ENCODE measurements around the gene ALDH3A2.
A peak's percentile ranks its signal among the peaks of the same experiment; 100 is the strongest.

Gene ALDH3A2

DNA sequence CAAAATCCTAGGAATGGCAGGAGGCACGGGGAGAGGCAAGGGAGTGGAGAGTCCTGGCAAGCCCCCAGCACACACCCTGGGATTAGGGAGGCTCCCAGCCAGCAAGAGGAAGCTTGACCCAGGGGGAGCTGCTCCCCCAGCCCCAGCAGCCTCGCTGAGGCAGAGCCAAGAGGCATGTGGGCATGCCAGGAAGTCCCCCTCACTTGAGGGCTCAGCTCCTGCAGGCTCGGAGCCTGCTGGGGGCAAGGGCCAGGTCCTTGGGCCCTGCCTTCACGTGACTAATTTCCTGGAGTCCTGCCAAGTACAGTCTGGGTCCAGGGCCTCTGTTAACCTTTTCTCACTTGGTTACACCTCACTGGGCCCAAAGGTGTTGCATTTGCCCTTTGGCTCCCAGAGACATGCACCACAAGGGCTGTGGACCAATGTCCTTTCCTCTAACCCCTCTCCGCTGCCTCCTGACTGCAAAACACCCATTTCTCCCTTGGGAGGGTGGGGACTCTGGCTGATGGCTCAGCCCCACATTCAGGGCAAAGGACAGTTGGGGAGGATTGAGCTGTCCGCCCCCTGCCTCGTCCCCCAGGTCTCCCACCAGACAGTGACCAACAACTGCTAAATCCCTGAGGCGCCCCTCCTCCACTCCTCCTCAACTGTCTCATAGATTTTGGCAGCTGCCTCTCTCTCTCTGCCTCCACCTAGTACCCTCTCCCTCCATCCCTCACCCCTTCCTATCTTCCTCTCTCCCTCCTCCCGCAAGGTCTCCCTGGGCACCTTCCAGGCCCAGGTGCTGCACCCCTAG is 72.3 kb downstream of the ALDH3A2 start:
- H3K4me3 Mint-ChIP-seq = no peak overlapping the region

DNA sequence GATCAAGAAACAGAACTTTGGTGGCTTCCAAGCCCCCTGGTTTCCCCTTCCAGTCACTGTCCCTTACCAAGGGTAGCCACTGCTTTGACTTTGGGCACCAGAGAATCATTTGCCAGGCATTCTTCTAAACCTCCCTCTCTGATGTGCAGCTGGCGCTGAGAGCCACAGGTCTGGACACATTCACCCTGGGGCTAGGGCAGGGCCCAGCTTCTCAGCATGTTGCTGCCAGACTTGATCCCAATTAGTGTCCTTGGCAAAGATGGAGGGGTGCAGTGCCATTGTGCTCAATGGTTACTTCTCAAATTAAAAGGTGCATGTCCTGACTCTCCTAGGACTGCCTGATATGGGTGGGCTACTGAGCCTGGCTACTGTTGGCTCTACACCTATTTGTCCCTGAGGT is 75.4 kb downstream of the ALDH3A2 start:
- H3K36me3 Mint-ChIP-seq (ENCODE audit: low read depth) = no peaks in the 10 kb centered on the region
- peaks cover 21% of the 10 kb centered on the region for H3K4me1 Mint-ChIP-seq (ENCODE audit: low read depth)
- H3K9me3 Mint-ChIP-seq = no peaks in the 10 kb centered on the region
- H3K27ac Mint-ChIP-seq = peak overlapping the region; percentile 18
- H3K4me3 Mint-ChIP-seq = no peak overlapping the region
- no peak for DNase-seq
- no peaks in the 10 kb centered on the region for H3K27me3 Mint-ChIP-seq

More for the DNA sequence above, 72.3 kb downstream of the ALDH3A2 start:
- Mint-ChIP-seq H3K27me3 (no peaks in the 10 kb centered on the region), H3K4me1 (ENCODE audit: low read depth) (peaks cover 18% of the 10 kb centered on the region), H3K36me3 (ENCODE audit: low read depth) (no peaks in the 10 kb centered on the region), H3K27ac (no peak overlapping the region), H3K9me3 (no peaks in the 10 kb centered on the region)
- DNase-seq = no peak

DNA sequence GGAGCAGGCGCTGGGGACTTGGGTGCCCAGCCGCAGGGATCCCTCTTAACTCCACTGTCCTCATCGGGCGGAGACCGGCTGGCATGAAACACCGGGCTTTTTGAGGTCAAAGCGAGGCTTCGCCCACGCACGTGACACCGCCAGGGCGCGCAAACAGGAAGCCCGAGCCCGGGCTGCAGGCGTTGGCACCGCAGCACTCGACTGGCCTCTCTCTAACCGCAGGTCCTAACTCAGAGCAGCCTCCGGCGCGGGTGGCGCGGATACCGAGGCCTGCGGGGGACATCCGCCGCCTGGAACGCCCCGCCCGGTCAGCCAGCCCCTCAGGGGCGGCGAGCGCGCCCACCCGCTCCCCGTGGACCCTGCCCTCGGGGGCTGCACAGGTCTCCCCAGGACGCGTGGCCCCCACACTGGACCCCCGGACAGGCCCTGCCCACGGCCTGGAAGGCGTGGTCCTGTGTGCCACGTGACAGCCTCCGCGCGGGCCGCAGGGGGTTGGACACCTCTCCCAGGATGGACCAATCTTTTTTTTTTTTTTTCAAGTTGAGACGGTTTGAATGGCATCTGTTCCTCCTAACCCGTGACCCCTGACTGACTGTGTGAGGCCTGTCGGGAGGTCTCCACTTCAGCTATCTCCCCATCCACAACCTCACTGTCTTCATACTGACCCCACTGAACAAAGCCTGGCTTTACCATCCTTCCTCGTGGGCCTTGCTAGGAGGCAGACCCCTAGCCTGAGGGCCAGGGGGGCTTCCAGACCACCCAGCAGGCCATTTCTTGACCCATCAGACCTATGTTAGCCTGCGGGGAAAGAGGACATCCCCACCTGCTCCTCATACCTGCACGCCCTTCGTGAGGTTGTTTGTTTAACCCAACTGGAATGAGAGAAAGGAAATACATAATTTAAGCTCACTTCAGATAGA is 76.2 kb downstream of the ALDH3A2 start:
- no peaks in the 10 kb centered on the region for H3K36me3 Mint-ChIP-seq (ENCODE audit: low read depth)
- H3K9me3 Mint-ChIP-seq = no peaks in the 10 kb centered on the region
- DNase-seq = peak; percentile 73
- peak overlapping the region; percentile 65 for H3K27ac Mint-ChIP-seq
- peak overlapping the region; percentile 38 for H3K4me3 Mint-ChIP-seq
- H3K4me1 Mint-ChIP-seq (ENCODE audit: low read depth) = peaks cover 21% of the 10 kb centered on the region
- H3K27me3 Mint-ChIP-seq = no peaks in the 10 kb centered on the region

DNA sequence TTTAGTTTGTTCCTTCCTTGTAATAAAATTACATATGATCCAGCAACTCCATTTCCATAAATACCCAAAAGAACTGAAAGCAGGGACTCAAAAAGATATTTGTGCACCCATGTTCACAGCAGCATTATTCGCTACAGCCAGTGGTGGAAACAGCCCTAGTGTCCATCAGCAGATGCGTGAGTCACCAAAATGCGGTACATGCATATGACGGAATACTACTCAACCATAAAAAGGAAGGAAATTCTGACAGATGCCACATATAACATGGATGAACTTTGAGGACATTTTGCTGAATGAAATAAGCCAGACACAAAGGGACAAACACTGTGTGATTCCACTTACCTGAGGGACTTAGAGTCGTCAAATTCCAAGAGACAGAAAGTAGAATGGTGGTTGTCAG is 76.9 kb downstream of the ALDH3A2 start:
- no peaks in the 10 kb centered on the region for H3K36me3 Mint-ChIP-seq (ENCODE audit: low read depth)
- DNase-seq = no peak
- peaks cover 21% of the 10 kb centered on the region for H3K4me1 Mint-ChIP-seq (ENCODE audit: low read depth)
- no peaks in the 10 kb centered on the region for H3K9me3 Mint-ChIP-seq
- no peaks in the 10 kb centered on the region for H3K27me3 Mint-ChIP-seq
- H3K27ac Mint-ChIP-seq = peak overlapping the region; percentile 65
- no peak overlapping the region for H3K4me3 Mint-ChIP-seq

DNA sequence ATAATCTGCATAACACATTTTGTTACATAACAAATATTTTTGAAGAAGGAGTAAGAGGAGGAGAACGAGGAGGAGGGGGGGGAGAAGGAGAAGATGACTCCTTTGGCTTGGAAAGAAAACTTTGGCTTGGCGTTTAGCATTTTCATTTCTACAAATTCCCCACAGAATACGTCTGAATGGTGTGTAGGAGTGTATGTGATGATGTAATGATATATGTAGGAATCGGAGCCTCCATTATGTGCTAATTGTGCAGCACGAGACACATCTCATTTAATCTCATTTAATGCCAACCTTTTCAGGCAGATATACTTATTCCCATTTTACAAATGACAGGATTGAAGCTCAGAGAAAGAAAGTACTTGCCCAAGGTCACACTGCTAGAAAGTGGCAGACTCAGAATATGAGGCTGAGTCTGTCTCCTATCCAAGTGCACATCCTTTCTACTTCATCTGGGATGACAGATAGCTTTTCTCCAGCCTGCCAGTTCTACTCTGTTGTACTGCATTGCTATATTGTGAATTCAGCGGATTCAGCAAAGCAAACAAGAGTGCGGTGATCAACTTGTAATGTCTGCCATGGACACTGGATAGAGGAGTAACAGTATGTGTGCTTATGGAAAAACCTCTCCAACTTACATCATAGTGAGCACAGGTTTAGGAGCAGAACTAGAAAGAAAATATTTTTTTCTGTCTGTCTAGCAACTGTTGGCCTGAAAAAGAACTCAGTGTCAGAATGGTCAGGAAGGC is 78.3 kb downstream of the ALDH3A2 start:
- DNase-seq = no peak
- Mint-ChIP-seq H3K9me3 (no peaks in the 10 kb centered on the region), H3K27ac (no peak overlapping the region), H3K4me3 (no peak overlapping the region), H3K36me3 (ENCODE audit: low read depth) (no peaks in the 10 kb centered on the region), H3K27me3 (no peaks in the 10 kb centered on the region), H3K4me1 (ENCODE audit: low read depth) (peaks cover 21% of the 10 kb centered on the region)

Measured in activated T-cell treated with anti-CD3 and anti-CD28 coated beads, Interleukin-2, amount 50 U/mL, for 24 hours (primary cell).